Mucosa of descending colon (tissue), 3 donors: ENCODE measurements around the gene NTHL1. TPM values are rescaled to one million over a fixed set of nuclear protein-coding genes. Genes with fewer than 3 reads are reported as not detected.
"Not testable (repeated sequence)": the region's sequence is repeated elsewhere in the genome, so short reads cannot be mapped to it uniquely, and the experiment has no call there.

Experiments used
- ATAC-seq: fragments of 200-7000 bp; cut with Tn5 transposase; one replicate; pipeline ENCODE4 v1.9.1; 2020; ENCODE audit warnings: mild to moderate bottlenecking, moderate library complexity
- DNase-seq, 3 donors: peaks; one replicate each; pipeline ENCODE4 v3.0.0-alpha.2; 2020
- H3K36me3 ChIP-seq: fragments of 200-600 bp; one replicate; pipeline ENCODE4 v1.8.0; 2021; ENCODE audit warnings: low read depth, mild to moderate bottlenecking
- H3K4me1 ChIP-seq: fragments of 200-600 bp; one replicate; pipeline ENCODE4 v1.8.0; 2021; ENCODE audit warnings: low read depth, mild to moderate bottlenecking
- H3K4me3 ChIP-seq: fragments of 200-600 bp; one replicate; pipeline ENCODE4 v1.8.0; 2021; ENCODE audit warnings: mild to moderate bottlenecking
- H3K9me3 ChIP-seq: fragments of 200-600 bp; one replicate; pipeline ENCODE4 v1.8.0; 2021; ENCODE audit warnings: mild to moderate bottlenecking
- intact Hi-C, 2 donors: fragments of 100-400 bp; cut with DNase I in 1 of 2; cut with micrococcal nuclease in 1 of 2; formaldehyde crosslinking; loops; one replicate each; pipeline versions ENCODE4 v1.11.0 to v1.11.1; 2022; cut with DNase I, micrococcal nuclease
- total RNA-seq, 3 donors: library from RNA; stranded (reverse); fragmentation: NEBNext Ultra II Directional in 2 of 3; extraction: Animal tissue kit (Norgen Biotek cat#: 25700) in 2 of 3; gene quantifications; one replicate each; pipeline versions ENCODE4 v1.2.1 to v1.2.4, GENCODE V29; 2021 to 2023
- TF ChIP-seq, protein P1 (sequence below): fragments of 200-600 bp; IDR thresholded peaks from one replicate; pipeline ENCODE4 v1.8.0; 2022; ENCODE audit warnings: antibody characterized with exemption, mild to moderate bottlenecking
- donor health status: DM: no; HTN: no; CAD: no; lungs with moderate emphysema.
- donor health status: DM: no; HTN: no; CAD: no.
- donor health status: DM: no; HTN: yes; CAD: no.

The NTHL1 gene
- total RNA-seq, 3 donors from 2014 or later = 23.5 to 28.2 (median 24.5) TPM

DNA sequence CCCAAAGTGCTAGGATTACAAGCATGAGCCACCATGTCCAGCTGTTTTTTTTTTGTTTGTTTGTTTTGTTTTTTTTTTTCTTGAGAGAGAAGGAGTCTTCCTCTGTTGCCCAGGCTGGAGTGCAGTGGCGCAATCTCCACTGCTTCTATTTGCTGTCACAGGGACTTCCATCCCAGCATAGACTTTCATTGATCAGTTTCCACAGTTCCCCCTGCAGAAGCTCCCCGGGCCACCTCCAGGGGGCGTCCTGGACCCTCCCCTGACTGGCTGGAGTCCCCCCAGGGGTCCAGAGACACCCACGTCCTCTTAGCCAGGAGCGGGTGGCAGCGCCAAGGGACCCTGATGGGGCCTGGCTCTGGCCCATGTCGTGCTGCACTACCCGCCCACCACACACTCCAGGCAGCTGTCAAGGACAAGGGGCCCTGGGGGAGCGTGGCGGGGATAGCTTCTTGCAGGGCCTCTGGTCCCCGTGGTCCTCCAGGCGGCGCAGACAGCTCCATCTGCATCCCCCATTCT, 31.2 kb downstream of the NTHL1 start:
- intact Hi-C loops = no loop called here
- Histone ChIP-seq H3K4me3 (no peak overlapping the region), H3K4me1 (peaks cover 25% of the 10 kb centered on the region), H3K36me3 (no peaks in the 10 kb centered on the region), H3K9me3 (no peaks in the 10 kb centered on the region)
- DNase-seq = peak in 1 of 3 donors; percentile 50
- no peak for ATAC-seq
- TF ChIP-seq, protein P1, sequence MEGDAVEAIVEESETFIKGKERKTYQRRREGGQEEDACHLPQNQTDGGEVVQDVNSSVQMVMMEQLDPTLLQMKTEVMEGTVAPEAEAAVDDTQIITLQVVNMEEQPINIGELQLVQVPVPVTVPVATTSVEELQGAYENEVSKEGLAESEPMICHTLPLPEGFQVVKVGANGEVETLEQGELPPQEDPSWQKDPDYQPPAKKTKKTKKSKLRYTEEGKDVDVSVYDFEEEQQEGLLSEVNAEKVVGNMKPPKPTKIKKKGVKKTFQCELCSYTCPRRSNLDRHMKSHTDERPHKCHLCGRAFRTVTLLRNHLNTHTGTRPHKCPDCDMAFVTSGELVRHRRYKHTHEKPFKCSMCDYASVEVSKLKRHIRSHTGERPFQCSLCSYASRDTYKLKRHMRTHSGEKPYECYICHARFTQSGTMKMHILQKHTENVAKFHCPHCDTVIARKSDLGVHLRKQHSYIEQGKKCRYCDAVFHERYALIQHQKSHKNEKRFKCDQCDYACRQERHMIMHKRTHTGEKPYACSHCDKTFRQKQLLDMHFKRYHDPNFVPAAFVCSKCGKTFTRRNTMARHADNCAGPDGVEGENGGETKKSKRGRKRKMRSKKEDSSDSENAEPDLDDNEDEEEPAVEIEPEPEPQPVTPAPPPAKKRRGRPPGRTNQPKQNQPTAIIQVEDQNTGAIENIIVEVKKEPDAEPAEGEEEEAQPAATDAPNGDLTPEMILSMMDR = no peak

DNA sequence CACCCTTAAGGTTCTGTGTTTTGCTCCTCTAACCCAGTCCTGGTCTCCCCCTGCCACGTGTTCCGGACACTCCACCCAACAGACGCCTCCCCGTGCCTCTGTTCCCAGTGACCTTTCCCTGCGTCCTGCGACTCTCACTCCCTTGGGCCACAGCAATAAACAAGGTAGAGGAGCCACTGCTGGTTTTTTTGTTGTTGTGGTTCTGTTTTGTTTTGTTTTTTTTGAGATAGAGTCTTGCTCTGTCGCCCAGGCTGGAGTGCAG, 31.8 kb downstream of the NTHL1 start:
- ATAC-seq = no peak
- no peak for DNase-seq

DNA sequence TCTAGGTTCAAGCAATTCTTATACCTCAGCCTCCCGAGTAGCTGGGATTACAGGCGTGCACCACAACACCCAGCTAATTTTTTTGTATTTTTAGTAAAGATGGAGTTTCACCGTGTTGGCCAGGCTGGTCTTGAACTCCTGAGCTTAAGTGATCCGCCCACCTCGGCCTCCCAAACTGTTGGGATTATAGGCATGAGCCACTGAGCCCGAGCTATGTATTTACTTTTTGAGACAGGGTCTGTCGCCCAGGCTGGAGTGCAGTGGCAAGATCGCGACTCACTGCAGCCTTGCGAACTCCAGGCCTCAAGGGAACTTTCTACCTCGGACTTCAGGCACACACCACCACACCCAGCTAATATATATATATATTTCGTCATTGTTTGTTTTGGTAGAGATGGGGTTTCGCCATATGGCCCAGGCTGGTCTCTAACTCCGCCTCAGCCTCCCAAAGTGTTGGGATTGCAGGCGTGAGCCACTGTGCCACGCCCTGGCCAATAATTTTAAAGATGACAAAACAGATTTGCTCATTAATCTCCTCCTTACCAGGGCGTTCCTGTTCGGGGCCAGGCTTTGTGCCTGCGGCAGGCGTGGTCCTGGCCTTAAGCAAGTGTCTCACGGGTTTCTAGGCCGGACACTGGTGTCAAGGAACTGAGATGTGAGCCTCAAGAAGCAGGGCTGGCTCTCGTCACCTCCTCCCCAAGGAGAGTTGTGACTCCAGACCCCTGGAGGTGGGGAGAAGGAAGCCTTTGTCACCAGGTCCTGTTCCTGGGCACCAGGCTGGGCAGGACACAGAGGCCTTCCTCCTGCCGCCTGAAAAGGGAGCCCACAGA, 32.3 kb downstream of the NTHL1 start:
- intact Hi-C loops = no loop called here
- Histone ChIP-seq H3K4me1 (peaks cover 23% of the 10 kb centered on the region), H3K36me3 (no peaks in the 10 kb centered on the region), H3K4me3 (no peak overlapping the region), H3K9me3 (no peaks in the 10 kb centered on the region)
- ATAC-seq = peak; percentile 95
- DNase-seq = peak; percentile 80 to 85 (median 82)
- TF ChIP-seq, protein P1 = no peak

More for the DNA sequence above, 31.8 kb downstream of the NTHL1 start:
- intact Hi-C loops = no loop called here
- no peaks in the 10 kb centered on the region for H3K9me3 ChIP-seq
- peaks cover 25% of the 10 kb centered on the region for H3K4me1 ChIP-seq
- no peaks in the 10 kb centered on the region for H3K36me3 ChIP-seq
- H3K4me3 ChIP-seq = no peak overlapping the region
- TF ChIP-seq, protein P1 = no peak

DNA sequence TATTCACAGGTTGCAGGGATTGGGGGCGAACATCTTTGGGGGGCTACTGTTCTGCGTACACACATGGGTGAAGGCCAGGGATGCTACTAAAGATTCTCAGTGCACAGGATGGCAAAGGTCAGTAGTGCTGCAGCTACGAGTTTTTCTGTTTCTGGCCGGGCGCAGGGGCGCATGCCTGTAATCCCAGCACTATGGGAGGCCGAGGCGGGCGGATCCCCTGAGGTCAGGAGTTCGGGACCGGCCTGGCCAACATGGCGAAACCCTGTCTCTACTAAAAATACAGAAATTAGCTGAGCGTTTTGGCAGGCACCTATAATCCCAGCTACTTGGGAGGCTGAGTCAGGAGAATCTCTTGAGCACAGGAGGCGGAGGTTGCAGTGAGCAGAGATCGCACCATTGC, 34.1 kb downstream of the NTHL1 start:
- no peaks in the 10 kb centered on the region for H3K36me3 ChIP-seq
- H3K4me1 ChIP-seq = peaks cover 19% of the 10 kb centered on the region
- DNase-seq (no peak), ATAC-seq (no peak)
- TF ChIP-seq, protein P1 = no peak
- intact Hi-C loops = no loop called here
- H3K9me3 ChIP-seq = no peaks in the 10 kb centered on the region
- H3K4me3 ChIP-seq = no peak overlapping the region

DNA sequence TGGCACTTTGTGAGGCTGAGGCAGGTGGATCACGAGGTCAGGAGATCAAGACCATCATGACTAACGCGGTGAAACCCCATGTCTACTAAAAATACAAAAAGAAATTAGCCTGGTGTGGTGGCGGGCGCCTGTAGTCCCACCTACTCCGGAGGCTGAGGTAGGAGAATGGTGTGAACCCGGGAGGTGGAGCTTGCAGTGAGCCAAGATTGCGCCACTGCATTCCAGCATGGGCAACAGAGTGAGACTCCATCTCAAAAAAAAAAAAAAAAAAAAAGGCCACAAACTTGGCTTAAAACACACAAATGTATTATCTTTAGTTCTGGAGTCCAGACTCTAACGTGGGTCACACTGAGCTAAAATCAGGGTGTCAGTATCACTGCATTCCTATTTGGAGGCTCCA, 35.9 kb downstream of the NTHL1 start:
- ATAC-seq, intact Hi-C loops: not testable (repeated sequence)

DNA sequence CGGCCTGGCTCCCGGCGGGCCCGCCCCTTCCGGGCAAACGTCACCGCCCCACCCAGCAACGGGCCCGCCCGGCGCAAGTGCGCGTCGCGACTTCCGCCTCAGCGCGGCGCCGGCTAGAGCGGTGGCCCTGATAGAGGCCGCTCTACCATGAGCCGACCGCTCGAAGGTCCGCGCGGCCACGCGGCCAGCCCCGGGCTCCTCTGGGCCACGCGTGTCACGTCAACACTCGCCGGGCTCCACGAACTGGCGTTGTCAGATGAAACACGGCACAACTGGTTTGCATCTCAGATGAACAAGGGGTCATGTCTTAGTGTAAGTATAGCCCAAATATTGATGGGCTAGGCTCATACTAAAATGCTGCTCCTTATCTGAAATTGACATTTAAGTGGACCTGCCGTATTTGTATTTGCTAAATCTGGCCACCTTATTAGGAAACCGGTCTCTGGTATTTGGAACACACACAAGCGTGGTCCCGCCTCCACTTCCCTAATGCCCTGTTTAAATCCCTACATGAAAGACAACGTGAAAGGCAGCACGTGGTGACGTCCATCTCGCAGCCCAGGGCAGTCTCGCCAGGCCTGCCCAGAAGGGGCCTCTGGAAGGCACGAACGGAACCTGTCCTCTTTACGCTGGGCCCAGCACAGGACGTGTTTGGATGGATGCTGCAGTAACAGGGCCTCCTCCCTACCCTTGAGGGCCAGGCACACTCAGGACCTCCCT, 37.7 kb downstream of the NTHL1 start, which contains the start of gene ZNF598:
Gene ZNF598, minus strand, starts transcription at position 31 of the 720 bp plus-strand sequence.
- TF ChIP-seq, protein P1 = no peak
- no peaks in the 10 kb centered on the region for H3K36me3 ChIP-seq
- ATAC-seq (peak; percentile 90), DNase-seq (peak; percentile 84 to 90 (median 89))
- peaks cover 26% of the 10 kb centered on the region for H3K4me1 ChIP-seq
- no peaks in the 10 kb centered on the region for H3K9me3 ChIP-seq
- intact Hi-C loops = no loop called here
- peak within 1 kb of the TSS; percentile 95 for H3K4me3 ChIP-seq

More for the DNA sequence above, 35.9 kb downstream of the NTHL1 start:
- peaks cover 34% of the 10 kb centered on the region for H3K4me1 ChIP-seq
- not testable (repeated sequence) for DNase-seq, H3K4me3 ChIP-seq, H3K36me3 ChIP-seq, H3K9me3 ChIP-seq
